ENCODE measurements around the gene UBASH3A. TPM values are rescaled to one million over a fixed set of nuclear protein-coding genes. Genes with fewer than 3 reads are reported as not detected.

The UBASH3A gene
- total RNA-seq, 1 donor from 2014 or later = not detected

DNA sequence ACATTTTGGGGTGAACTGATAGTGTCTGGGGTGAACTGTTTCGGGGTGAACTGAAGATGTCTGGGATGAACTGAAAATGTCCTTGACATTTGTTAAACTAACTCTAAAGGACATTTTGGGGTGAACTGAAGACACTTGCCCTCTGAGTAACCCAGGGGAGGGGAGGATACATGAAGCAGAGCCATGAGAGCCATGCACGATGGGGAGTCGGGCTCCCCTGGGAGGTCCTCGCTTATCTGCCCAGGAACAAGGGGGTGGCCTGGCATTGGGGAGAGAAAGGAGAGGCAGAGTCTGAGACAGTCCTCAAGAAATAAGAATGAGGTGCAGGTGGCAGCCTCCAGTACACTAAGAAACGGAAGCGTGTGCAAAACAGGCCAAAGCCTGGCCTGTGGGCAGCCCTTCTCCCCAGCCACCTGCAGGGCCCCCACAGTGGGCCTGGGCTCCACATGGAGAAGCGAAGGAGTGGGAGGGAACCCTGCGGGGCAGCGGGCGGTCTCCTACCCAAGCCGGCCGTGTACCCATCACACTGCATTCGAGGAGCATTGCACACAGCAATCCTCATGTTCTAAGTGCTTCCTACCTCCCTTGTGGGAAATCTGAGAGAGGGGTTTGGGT lies 68.1 kb downstream of the UBASH3A start:
- TF ChIP-seq, protein P1, sequence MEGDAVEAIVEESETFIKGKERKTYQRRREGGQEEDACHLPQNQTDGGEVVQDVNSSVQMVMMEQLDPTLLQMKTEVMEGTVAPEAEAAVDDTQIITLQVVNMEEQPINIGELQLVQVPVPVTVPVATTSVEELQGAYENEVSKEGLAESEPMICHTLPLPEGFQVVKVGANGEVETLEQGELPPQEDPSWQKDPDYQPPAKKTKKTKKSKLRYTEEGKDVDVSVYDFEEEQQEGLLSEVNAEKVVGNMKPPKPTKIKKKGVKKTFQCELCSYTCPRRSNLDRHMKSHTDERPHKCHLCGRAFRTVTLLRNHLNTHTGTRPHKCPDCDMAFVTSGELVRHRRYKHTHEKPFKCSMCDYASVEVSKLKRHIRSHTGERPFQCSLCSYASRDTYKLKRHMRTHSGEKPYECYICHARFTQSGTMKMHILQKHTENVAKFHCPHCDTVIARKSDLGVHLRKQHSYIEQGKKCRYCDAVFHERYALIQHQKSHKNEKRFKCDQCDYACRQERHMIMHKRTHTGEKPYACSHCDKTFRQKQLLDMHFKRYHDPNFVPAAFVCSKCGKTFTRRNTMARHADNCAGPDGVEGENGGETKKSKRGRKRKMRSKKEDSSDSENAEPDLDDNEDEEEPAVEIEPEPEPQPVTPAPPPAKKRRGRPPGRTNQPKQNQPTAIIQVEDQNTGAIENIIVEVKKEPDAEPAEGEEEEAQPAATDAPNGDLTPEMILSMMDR (IDR thresholded peaks at IDR 0.05; ENCODE audit: borderline replicate concordance) = no peak
- intact Hi-C loops (cut with micrococcal nuclease) = no loop called here
- Histone ChIP-seq H3K36me3 (no peaks in the 10 kb centered on the region), H3K27me3 (ENCODE audit: low read depth) (peaks cover 34% of the 10 kb centered on the region), H3K4me3 (no peak overlapping the region), H3K4me1 (peaks cover 7% of the 10 kb centered on the region), H3K9me3 (replicated peaks) (no peaks in the 10 kb centered on the region), H3K27ac (replicated peaks) (no peak overlapping the region)
- DNase-seq = no peak

DNA sequence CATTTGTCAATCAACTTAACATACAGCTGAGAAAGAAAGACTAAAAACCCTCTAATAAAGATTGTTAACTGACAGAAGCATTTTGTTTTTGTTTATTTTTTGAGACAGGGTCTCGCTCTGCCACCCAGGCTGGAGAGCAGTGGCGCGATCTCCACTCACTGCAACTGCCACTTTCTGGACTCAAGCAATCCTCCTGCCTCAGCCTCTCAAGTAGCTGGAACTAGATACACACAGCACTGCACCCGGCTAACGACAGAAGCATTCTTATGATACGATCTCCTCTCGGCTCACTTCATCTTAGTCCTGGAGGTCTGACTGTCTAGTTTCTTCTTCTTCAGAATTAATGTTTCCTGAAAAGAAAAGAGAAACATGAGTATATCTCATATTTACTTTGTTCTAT lies 68.8 kb downstream of the UBASH3A start:
- peaks cover 29% of the 10 kb centered on the region for H3K27me3 ChIP-seq (ENCODE audit: low read depth)
- intact Hi-C loops (cut with micrococcal nuclease) = no loop called here
- TF ChIP-seq, protein P1 (IDR thresholded peaks at IDR 0.05; ENCODE audit: borderline replicate concordance) = no peak
- H3K36me3 ChIP-seq = no peaks in the 10 kb centered on the region
- no peak for DNase-seq
- no peak overlapping the region for H3K4me3 ChIP-seq
- no peak overlapping the region for H3K27ac ChIP-seq (replicated peaks)
- H3K4me1 ChIP-seq = peaks cover 2% of the 10 kb centered on the region
- no peaks in the 10 kb centered on the region for H3K9me3 ChIP-seq (replicated peaks)

DNA sequence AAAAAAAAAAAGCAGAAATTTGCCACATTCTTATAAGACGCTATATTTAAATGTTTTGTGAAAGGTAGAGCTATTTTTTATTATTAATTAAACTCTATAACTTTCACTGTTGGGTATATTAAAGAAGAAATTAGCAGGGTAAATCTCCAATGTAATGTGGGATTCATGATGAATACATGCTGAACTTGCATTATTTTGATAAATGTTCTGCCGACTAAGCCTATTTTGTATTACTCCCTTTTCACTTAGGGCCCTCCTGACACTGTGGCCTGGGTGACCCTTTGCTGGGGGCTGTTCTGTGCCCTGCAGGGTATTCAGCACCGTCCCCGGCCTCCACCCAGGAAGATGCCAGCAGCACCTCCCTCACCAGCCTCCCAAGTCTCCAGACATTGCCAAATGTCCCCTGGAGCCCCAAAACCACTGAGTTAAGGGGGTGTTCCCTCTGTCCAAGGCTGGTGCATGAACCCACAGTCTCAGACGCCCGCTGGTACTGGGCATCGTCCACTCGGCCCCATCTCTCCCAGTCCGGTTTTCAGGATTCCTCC lies 69.9 kb downstream of the UBASH3A start:
- TF ChIP-seq, protein P1 (IDR thresholded peaks at IDR 0.05; ENCODE audit: borderline replicate concordance) = no peak
- intact Hi-C loops (cut with micrococcal nuclease) = no loop called here
- H3K9me3 ChIP-seq (replicated peaks) = no peaks in the 10 kb centered on the region
- no peaks in the 10 kb centered on the region for H3K36me3 ChIP-seq
- no peak overlapping the region for H3K27ac ChIP-seq (replicated peaks)
- no peak for DNase-seq
- no peaks in the 10 kb centered on the region for H3K4me1 ChIP-seq
- H3K4me3 ChIP-seq = no peak overlapping the region
- H3K27me3 ChIP-seq (ENCODE audit: low read depth) = peaks cover 29% of the 10 kb centered on the region

DNA sequence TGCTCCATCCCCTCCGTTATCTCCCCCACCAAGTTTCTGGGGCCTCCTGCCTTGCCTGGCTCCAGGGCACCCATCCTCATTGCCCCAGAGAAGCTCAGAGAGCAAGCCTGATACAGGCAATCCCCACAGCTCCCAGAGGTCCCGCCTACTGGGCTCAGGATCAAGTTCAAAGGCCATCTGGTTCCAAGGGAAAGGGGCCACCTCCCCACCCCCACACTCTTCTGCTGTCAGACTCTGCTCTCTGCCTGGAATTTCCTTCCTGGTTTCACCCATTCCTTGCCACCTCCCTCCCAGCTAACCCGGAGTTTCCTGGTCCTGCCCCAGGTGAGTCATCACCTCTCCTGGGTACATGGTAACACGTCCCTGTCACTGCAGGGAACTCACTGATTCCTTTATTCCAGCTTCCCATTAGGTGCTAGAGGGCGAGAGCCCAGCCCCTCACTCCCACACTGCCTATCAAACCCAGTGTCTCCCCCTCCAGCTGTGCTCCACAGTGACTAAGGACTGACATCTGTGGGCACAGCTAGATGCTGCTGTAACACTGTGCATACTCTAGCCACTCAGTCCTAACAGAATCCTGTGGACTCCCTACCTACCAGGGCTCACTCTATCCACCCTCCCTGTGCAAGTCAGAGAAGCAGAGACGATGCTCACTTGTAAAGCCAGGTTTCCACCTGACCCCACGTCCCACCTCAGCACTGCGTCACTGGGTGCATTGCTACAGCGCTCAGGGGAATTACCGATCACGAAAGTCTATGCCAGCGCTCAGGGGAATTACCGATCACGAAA lies 70.5 kb downstream of the UBASH3A start:
- DNase-seq = no peak
- H3K27me3 ChIP-seq (ENCODE audit: low read depth) = peaks cover 29% of the 10 kb centered on the region
- no peaks in the 10 kb centered on the region for H3K4me1 ChIP-seq
- H3K27ac ChIP-seq (replicated peaks) = no peak overlapping the region
- TF ChIP-seq, protein P1 (IDR thresholded peaks at IDR 0.05; ENCODE audit: borderline replicate concordance) = no peak
- no peaks in the 10 kb centered on the region for H3K36me3 ChIP-seq
- no peak overlapping the region for H3K4me3 ChIP-seq
- H3K9me3 ChIP-seq (replicated peaks) = no peaks in the 10 kb centered on the region
- intact Hi-C loops (cut with micrococcal nuclease) = no loop called here

DNA sequence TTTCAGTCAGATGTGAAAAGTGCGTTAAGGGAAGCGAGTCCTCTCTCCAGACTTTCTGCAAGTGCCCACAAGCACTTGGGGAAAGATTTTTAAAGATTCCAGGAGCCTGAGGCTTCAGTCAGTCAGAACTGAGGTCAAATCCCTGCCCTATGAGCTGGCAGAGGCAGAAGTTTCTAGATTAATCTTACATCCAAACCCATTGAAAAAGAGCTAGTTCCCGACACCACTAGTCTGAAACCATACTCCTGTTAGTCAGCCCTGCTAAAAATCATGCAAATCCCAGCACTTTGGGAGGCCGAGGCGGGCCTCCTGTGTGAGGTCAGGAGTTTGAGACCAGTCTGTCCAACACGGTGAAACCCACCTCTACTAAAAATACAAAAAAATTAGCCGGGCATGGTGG lies 71.3 kb downstream of the UBASH3A start:
- H3K27me3 ChIP-seq (ENCODE audit: low read depth) = peaks cover 29% of the 10 kb centered on the region
- no peak overlapping the region for H3K27ac ChIP-seq (replicated peaks)
- TF ChIP-seq, protein P1 (IDR thresholded peaks at IDR 0.05; ENCODE audit: borderline replicate concordance) = no peak
- H3K9me3 ChIP-seq (replicated peaks) = no peaks in the 10 kb centered on the region
- no peak for DNase-seq
- H3K4me1 ChIP-seq = no peaks in the 10 kb centered on the region
- H3K4me3 ChIP-seq = no peak overlapping the region
- intact Hi-C loops (cut with micrococcal nuclease) = no loop called here
- H3K36me3 ChIP-seq = no peaks in the 10 kb centered on the region

Measured in left ventricle myocardium inferior (tissue), 1 donor.